ENCODE results near the gene FOXP1.
A peak's percentile ranks its signal among the peaks of the same experiment; 100 is the strongest.

Gene FOXP1

GRCh38 chr3:71397046-71397445 lies 186.5 kb downstream of the FOXP1 start:
- ATAC-seq (no peak), DNase-seq (peak; percentile 42)

GRCh38 chr3:71395927-71396695 lies 187.4 kb downstream of the FOXP1 start:
- DNase-seq (no peak), ATAC-seq (no peak)

GRCh38 chr3:71395470-71395869 lies 188.1 kb downstream of the FOXP1 start:
- ATAC-seq: no peak
- no peak for DNase-seq

GRCh38 chr3:71393745-71394144 lies 189.8 kb downstream of the FOXP1 start:
- DNase-seq (no peak), ATAC-seq (no peak)

GRCh38 chr3:71393093-71393492 lies 190.4 kb downstream of the FOXP1 start:
- ATAC-seq: peak; percentile 21
- DNase-seq: no peak

- no peak for DNase-seq
- no peak for ATAC-seq
Measured at GRCh38 chr3:71392251-71392650, 191.3 kb downstream of the FOXP1 start.

GRCh38 chr3:71391361-71391760 lies 192.2 kb downstream of the FOXP1 start:
- DNase-seq (peak; percentile 50), ATAC-seq (peak; percentile 20)

GRCh38 chr3:71389911-71390573 lies 193.5 kb downstream of the FOXP1 start:
- DNase-seq: peak; percentile 53
- ATAC-seq: peak; percentile 21

- DNase-seq: no peak
- no peak for ATAC-seq
Measured at GRCh38 chr3:71389191-71389590, 194.3 kb downstream of the FOXP1 start.

- ATAC-seq (no peak), DNase-seq (no peak)
Measured at GRCh38 chr3:71388535-71389120, 194.9 kb downstream of the FOXP1 start.

GRCh38 chr3:71387586-71387985 lies 195.9 kb downstream of the FOXP1 start:
- DNase-seq: no peak
- ATAC-seq: no peak

- DNase-seq (no peak), ATAC-seq (no peak)
Measured at GRCh38 chr3:71384837-71385716, 198.5 kb downstream of the FOXP1 start.

- no peak for DNase-seq
- ATAC-seq: peak; percentile 51
Measured at GRCh38 chr3:71384388-71384787, 199.1 kb downstream of the FOXP1 start.

GRCh38 chr3:71380096-71380495 lies 203.4 kb downstream of the FOXP1 start:
- no peak for ATAC-seq
- no peak for DNase-seq

- DNase-seq (no peak), ATAC-seq (no peak)
Measured at GRCh38 chr3:71378509-71378908, 205.0 kb downstream of the FOXP1 start.

- DNase-seq: no peak
- peak; percentile 66 for ATAC-seq
Measured at GRCh38 chr3:71376911-71377310, 206.6 kb downstream of the FOXP1 start.

GRCh38 chr3:71376503-71376902 lies 207.0 kb downstream of the FOXP1 start:
- no peak for ATAC-seq
- DNase-seq: no peak

- DNase-seq (no peak), ATAC-seq (no peak)
Measured at GRCh38 chr3:71374582-71374981, 208.9 kb downstream of the FOXP1 start.

GRCh38 chr3:71372911-71373637 lies 210.5 kb downstream of the FOXP1 start:
- DNase-seq: no peak
- ATAC-seq: peak; percentile 78

GRCh38 chr3:71372241-71372768 lies 211.2 kb downstream of the FOXP1 start:
- ATAC-seq: no peak
- no peak for DNase-seq

GRCh38 chr3:71371282-71371681 lies 212.2 kb downstream of the FOXP1 start:
- no peak for DNase-seq
- ATAC-seq: no peak
